GM23338 (cell line): ENCODE measurements around the gene SLC17A5. TPM values are rescaled to one million over a fixed set of nuclear protein-coding genes. Genes with fewer than 3 reads are reported as not detected.

Source experiments
- ATAC-seq: fragments of 200-7000 bp; cut with Tn5 transposase; 3 replicates; pipeline ENCODE4 v1.9.1; 2020
- DNase-seq: peaks from one replicate; pipeline ENCODE4 v3.0.0-alpha.2; 2015; ENCODE audit warnings: low spot score
- H2AFZ ChIP-seq: fragments of 200-600 bp; sonication (generic); 2 replicates; pipeline ENCODE4 v1.8.0; 2016; ENCODE audit warnings: antibody characterized with exemption, mild to moderate bottlenecking, moderate library complexity
- H3F3A ChIP-seq: fragments of 200-600 bp; sonication (generic); replicated peaks from 2 replicates; pipeline ENCODE4 v1.8.0; 2017; ENCODE audit warnings: antibody characterized with exemption, mixed run types, low read depth
- H3K27ac ChIP-seq: fragments of 200-600 bp; sonication (generic); 2 replicates; pipeline ENCODE4 v1.6.1; 2016; ENCODE audit warnings: low read depth
- H3K27me3 ChIP-seq: fragments of 200-600 bp; sonication (generic); 2 replicates; pipeline ENCODE4 v1.8.0; 2016; ENCODE audit warnings: mild to moderate bottlenecking, mixed run types, moderate library complexity; ENCODE audit not compliant: insufficient read depth
- H3K36me3 ChIP-seq: fragments of 200-600 bp; sonication (generic); 2 replicates; pipeline ENCODE4 v1.8.0; 2016; ENCODE audit warnings: mild to moderate bottlenecking; ENCODE audit not compliant: insufficient read depth
- H3K4me1 ChIP-seq: fragments of 200-600 bp; sonication (generic); 2 replicates; pipeline ENCODE4 v1.8.0; 2016; ENCODE audit warnings: mild to moderate bottlenecking, moderate library complexity; ENCODE audit not compliant: insufficient read depth
- H3K4me2 ChIP-seq: fragments of 200-600 bp; sonication (generic); 2 replicates; pipeline ENCODE4 v1.7.1; 2017; ENCODE audit warnings: mixed run types
- H3K4me3 ChIP-seq: fragments of 200-600 bp; sonication (generic); 2 replicates; pipeline ENCODE4 v1.6.1; 2016; ENCODE audit warnings: mixed run types
- H3K79me2 ChIP-seq: fragments of 200-600 bp; sonication (generic); replicated peaks from 2 replicates; pipeline ENCODE4 v1.8.0; 2017; ENCODE audit warnings: mild to moderate bottlenecking; ENCODE audit not compliant: insufficient read depth
- H3K9me2 ChIP-seq: fragments of 200-600 bp; sonication (generic); 2 replicates; pipeline ENCODE4 v1.8.0; 2017; ENCODE audit not compliant: insufficient read depth
- H4K20me1 ChIP-seq: fragments of 200-600 bp; sonication (generic); replicated peaks from 2 replicates; pipeline ENCODE4 v1.8.0; 2017; ENCODE audit warnings: mild to moderate bottlenecking; ENCODE audit not compliant: insufficient read depth
- H3K27ac Mint-ChIP-seq: 2 replicates; pipeline ENCODE4 v1.8.0; 2020; ENCODE audit warnings: inconsistent platforms, mild to moderate bottlenecking, moderate library complexity, mixed read lengths
- H3K27me3 Mint-ChIP-seq: 3 replicates; pipeline ENCODE4 v1.8.0; 2022; ENCODE audit warnings: low read depth, mild to moderate bottlenecking, moderate library complexity, mixed read lengths, inconsistent platforms; ENCODE audit not compliant: insufficient read depth, poor library complexity
- H3K36me3 Mint-ChIP-seq: 3 replicates; pipeline ENCODE4 v1.8.0; 2021; ENCODE audit warnings: low read depth, mild to moderate bottlenecking, inconsistent platforms, moderate library complexity, mixed read lengths
- H3K4me1 Mint-ChIP-seq: 3 replicates; pipeline ENCODE4 v1.8.0; 2020; ENCODE audit warnings: mild to moderate bottlenecking, inconsistent platforms, mixed read lengths
- H3K4me3 Mint-ChIP-seq: 3 replicates; pipeline ENCODE4 v1.8.0; 2021; ENCODE audit warnings: moderate library complexity, mild to moderate bottlenecking, inconsistent platforms, mixed read lengths
- H3K9me3 Mint-ChIP-seq: 3 replicates; pipeline ENCODE4 v1.8.0; 2020; ENCODE audit warnings: moderate library complexity, mild to moderate bottlenecking, inconsistent platforms, mixed read lengths
- CREB1 ChIP-seq: fragments of 250-450 bp; sonication (Bioruptor Pico); IDR thresholded peaks from 2 replicates; pipeline ENCODE4 v1.5.0; 2020; ENCODE audit warnings: low read depth, mild to moderate bottlenecking, moderate library complexity
- JUNB ChIP-seq: IDR thresholded peaks from one replicate; pipeline ENCODE4 v1.6.1; 2016; ENCODE audit warnings: antibody characterized with exemption; ENCODE audit not compliant: unreplicated experiment
- NANOG ChIP-seq: IDR thresholded peaks from 2 replicates; pipeline ENCODE4 v1.6.1; 2016; ENCODE audit warnings: antibody characterized with exemption, borderline replicate concordance
- ZNF114 ChIP-seq: fragments of 250-450 bp; sonication (Bioruptor Pico); IDR thresholded peaks from 2 replicates; pipeline ENCODE4 v1.5.0; 2020; ENCODE audit warnings: mild to moderate bottlenecking, moderate library complexity
- polyA plus RNA-seq: library from polyadenylated mRNA; unstranded; fragments of >200 nt; fragmentation: Nextera tagmentation; extraction: Ambion mirVana; gene quantifications from 2 replicates; pipeline ENCODE4 v1.2.1, GENCODE V29; 2016
- total RNA-seq: library from RNA; depleted of rRNA; stranded (reverse); fragments of >200 nt; shearing (Covaris generic); gene quantifications from 2 replicates; pipeline ENCODE4 v1.2.3, GENCODE V29; 2014
- TF ChIP-seq, protein P1 (sequence below): IDR thresholded peaks from 2 replicates; pipeline ENCODE4 v1.6.1; 2016; ENCODE audit warnings: antibody characterized with exemption
- TF ChIP-seq, protein P2 (sequence below), 2 experiments: fragments of 200-600 bp in 1 of 2; sonication (generic) in 1 of 2; conservative IDR thresholded peaks; 2 replicates each; pipeline versions ENCODE4 v1.5.1 to v1.6.1; 2016 to 2017; ENCODE audit warnings: antibody characterized with exemption in 2 of 2, low read depth in 2 of 2, mild to moderate bottlenecking in 2 of 2, moderate library complexity in 1 of 2
- TF ChIP-seq, protein P3 (sequence below): IDR thresholded peaks from one replicate; pipeline ENCODE4 v1.6.1; 2018; ENCODE audit warnings: antibody characterized with exemption; ENCODE audit not compliant: unreplicated experiment
- TF ChIP-seq, protein P4 (sequence below): fragments of 250-450 bp; sonication (Bioruptor Pico); IDR thresholded peaks from 2 replicates; pipeline ENCODE4 v1.5.0; 2020; ENCODE audit warnings: mild to moderate bottlenecking, moderate library complexity

The SLC17A5 gene
- total and polyA plus RNA-seq, 2 experiments from 2014 or later, result 9.2 to 17.7 TPM

DNA sequence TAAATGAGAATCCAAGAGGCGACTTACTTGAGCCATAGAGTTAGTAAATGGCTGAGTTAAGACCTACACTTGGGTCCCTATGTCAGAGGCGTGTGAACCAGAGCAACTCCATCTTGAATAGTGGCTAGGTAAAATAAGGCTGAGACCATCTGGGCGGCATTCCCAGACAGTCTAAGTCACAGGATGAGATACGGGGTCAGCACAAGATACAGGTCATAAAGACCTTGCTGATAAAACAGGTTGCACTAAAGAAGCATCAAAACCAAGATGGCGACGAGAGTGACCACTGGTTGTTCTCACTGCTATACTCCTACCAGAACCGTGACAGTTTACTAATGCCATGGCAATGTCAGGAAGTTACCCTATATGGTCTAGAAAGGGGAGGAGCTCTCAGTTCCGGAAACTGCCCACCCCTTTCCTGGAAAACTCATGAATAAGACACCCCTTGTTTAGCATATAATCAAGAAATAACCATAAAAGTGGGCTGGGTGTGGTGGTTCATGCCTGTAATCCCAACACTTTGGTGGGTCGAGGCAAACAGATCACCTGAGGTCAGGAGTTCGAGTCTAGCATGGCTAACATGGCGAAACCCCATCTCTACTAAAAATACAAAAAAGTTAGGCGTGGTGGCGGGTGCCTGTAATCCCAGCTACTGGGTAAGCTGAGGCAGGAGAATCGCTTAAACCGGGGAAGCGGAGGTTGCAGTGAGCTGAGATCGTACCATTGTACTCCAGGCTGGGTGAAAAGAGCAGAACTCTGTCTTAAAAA lies 89.0 kb downstream of the SLC17A5 start (continued):
- TF ChIP-seq, protein P1, sequence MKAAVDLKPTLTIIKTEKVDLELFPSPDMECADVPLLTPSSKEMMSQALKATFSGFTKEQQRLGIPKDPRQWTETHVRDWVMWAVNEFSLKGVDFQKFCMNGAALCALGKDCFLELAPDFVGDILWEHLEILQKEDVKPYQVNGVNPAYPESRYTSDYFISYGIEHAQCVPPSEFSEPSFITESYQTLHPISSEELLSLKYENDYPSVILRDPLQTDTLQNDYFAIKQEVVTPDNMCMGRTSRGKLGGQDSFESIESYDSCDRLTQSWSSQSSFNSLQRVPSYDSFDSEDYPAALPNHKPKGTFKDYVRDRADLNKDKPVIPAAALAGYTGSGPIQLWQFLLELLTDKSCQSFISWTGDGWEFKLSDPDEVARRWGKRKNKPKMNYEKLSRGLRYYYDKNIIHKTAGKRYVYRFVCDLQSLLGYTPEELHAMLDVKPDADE, result no peak
- no peak for TF ChIP-seq JUNB
- TF ChIP-seq, protein P2, sequence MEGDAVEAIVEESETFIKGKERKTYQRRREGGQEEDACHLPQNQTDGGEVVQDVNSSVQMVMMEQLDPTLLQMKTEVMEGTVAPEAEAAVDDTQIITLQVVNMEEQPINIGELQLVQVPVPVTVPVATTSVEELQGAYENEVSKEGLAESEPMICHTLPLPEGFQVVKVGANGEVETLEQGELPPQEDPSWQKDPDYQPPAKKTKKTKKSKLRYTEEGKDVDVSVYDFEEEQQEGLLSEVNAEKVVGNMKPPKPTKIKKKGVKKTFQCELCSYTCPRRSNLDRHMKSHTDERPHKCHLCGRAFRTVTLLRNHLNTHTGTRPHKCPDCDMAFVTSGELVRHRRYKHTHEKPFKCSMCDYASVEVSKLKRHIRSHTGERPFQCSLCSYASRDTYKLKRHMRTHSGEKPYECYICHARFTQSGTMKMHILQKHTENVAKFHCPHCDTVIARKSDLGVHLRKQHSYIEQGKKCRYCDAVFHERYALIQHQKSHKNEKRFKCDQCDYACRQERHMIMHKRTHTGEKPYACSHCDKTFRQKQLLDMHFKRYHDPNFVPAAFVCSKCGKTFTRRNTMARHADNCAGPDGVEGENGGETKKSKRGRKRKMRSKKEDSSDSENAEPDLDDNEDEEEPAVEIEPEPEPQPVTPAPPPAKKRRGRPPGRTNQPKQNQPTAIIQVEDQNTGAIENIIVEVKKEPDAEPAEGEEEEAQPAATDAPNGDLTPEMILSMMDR (conservative IDR thresholded peaks at IDR 0.05; ENCODE audit: low read depth in 2 of 2), result no peak
- TF ChIP-seq, protein P3, sequence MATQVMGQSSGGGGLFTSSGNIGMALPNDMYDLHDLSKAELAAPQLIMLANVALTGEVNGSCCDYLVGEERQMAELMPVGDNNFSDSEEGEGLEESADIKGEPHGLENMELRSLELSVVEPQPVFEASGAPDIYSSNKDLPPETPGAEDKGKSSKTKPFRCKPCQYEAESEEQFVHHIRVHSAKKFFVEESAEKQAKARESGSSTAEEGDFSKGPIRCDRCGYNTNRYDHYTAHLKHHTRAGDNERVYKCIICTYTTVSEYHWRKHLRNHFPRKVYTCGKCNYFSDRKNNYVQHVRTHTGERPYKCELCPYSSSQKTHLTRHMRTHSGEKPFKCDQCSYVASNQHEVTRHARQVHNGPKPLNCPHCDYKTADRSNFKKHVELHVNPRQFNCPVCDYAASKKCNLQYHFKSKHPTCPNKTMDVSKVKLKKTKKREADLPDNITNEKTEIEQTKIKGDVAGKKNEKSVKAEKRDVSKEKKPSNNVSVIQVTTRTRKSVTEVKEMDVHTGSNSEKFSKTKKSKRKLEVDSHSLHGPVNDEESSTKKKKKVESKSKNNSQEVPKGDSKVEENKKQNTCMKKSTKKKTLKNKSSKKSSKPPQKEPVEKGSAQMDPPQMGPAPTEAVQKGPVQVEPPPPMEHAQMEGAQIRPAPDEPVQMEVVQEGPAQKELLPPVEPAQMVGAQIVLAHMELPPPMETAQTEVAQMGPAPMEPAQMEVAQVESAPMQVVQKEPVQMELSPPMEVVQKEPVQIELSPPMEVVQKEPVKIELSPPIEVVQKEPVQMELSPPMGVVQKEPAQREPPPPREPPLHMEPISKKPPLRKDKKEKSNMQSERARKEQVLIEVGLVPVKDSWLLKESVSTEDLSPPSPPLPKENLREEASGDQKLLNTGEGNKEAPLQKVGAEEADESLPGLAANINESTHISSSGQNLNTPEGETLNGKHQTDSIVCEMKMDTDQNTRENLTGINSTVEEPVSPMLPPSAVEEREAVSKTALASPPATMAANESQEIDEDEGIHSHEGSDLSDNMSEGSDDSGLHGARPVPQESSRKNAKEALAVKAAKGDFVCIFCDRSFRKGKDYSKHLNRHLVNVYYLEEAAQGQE, result no peak
- TF ChIP-seq CREB1 (CRISPR knock-in tag), result no peak
- TF ChIP-seq NANOG, result no peak

DNA sequence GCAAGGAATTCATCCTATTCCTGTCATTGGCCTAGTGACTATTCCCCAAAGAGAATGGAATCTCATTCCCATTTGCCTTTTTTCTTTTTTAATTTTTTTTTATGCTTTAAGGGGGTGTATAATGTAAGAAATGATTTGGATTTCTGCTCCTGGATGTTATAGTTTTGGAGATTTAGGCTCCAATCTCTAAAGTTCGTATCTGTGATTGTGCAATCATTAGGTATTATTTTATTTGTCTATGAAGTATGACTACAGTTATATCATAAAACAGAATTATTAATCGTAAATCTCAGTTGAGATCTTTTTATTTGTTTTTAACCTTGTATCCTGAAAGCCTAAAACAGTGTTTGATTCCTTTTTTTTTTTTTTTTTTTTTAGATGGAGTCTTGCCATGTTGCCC lies 91.2 kb downstream of the SLC17A5 start:
- Histone ChIP-seq H3K79me2 (no peaks in the 10 kb centered on the region), H3K4me2 (no peak overlapping the region), H3F3A (0 out of 2 replicates have a peak, but pooled peaks cover 3% of the 10 kb centered on the region), H3K27ac (no peak overlapping the region), H3K4me3 (no peak overlapping the region), H4K20me1 (no peaks in the 10 kb centered on the region), H2AFZ (no peak overlapping the region), H3K4me1 (peaks cover 28% of the 10 kb centered on the region), H3K9me2 (0 out of 2 replicates have a peak, but pooled peaks cover 5% of the 10 kb centered on the region), H3K27me3 (no peaks in the 10 kb centered on the region), H3K36me3 (no peaks in the 10 kb centered on the region)
- H3K36me3 Mint-ChIP-seq, result no peaks in the 10 kb centered on the region; the same call in 2 of the 3 replicates
- peaks cover 8% of the 10 kb centered on the region for H3K27me3 Mint-ChIP-seq
- H3K9me3 Mint-ChIP-seq, result no peaks in the 10 kb centered on the region; the same call in 2 of the 3 replicates
- no peak overlapping the region for H3K27ac Mint-ChIP-seq
- no peak overlapping the region for H3K4me3 Mint-ChIP-seq
- H3K4me1 Mint-ChIP-seq, result peaks cover 54% of the 10 kb centered on the region
- DNase-seq (no peak), ATAC-seq (no peak)
- TF ChIP-seq, protein P4, sequence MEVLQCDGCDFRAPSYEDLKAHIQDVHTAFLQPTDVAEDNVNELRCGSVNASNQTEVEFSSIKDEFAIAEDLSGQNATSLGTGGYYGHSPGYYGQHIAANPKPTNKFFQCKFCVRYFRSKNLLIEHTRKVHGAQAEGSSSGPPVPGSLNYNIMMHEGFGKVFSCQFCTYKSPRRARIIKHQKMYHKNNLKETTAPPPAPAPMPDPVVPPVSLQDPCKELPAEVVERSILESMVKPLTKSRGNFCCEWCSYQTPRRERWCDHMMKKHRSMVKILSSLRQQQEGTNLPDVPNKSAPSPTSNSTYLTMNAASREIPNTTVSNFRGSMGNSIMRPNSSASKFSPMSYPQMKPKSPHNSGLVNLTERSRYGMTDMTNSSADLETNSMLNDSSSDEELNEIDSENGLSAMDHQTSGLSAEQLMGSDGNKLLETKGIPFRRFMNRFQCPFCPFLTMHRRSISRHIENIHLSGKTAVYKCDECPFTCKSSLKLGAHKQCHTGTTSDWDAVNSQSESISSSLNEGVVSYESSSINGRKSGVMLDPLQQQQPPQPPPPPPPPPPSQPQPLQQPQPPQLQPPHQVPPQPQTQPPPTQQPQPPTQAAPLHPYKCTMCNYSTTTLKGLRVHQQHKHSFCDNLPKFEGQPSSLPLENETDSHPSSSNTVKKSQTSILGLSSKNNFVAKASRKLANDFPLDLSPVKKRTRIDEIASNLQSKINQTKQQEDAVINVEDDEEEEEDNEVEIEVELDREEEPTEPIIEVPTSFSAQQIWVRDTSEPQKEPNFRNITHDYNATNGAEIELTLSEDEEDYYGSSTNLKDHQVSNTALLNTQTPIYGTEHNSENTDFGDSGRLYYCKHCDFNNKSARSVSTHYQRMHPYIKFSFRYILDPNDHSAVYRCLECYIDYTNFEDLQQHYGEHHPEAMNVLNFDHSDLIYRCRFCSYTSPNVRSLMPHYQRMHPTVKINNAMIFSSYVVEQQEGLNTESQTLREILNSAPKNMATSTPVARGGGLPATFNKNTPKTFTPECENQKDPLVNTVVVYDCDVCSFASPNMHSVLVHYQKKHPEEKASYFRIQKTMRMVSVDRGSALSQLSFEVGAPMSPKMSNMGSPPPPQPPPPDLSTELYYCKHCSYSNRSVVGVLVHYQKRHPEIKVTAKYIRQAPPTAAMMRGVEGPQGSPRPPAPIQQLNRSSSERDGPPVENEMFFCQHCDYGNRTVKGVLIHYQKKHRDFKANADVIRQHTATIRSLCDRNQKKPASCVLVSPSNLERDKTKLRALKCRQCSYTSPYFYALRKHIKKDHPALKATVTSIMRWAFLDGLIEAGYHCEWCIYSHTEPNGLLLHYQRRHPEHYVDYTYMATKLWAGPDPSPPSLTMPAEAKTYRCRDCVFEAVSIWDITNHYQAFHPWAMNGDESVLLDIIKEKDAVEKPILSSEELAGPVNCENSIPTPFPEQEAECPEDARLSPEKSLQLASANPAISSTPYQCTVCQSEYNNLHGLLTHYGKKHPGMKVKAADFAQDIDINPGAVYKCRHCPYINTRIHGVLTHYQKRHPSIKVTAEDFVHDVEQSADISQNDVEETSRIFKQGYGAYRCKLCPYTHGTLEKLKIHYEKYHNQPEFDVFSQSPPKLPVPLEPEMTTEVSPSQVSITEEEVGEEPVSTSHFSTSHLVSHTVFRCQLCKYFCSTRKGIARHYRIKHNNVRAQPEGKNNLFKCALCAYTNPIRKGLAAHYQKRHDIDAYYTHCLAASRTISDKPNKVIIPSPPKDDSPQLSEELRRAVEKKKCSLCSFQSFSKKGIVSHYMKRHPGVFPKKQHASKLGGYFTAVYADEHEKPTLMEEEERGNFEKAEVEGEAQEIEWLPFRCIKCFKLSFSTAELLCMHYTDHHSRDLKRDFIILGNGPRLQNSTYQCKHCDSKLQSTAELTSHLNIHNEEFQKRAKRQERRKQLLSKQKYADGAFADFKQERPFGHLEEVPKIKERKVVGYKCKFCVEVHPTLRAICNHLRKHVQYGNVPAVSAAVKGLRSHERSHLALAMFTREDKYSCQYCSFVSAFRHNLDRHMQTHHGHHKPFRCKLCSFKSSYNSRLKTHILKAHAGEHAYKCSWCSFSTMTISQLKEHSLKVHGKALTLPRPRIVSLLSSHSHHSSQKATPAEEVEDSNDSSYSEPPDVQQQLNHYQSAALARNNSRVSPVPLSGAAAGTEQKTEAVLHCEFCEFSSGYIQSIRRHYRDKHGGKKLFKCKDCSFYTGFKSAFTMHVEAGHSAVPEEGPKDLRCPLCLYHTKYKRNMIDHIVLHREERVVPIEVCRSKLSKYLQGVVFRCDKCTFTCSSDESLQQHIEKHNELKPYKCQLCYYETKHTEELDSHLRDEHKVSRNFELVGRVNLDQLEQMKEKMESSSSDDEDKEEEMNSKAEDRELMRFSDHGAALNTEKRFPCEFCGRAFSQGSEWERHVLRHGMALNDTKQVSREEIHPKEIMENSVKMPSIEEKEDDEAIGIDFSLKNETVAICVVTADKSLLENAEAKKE (CRISPR knock-in tag), result no peak
- TF ChIP-seq, protein P2 (conservative IDR thresholded peaks at IDR 0.05; ENCODE audit: low read depth in 2 of 2), result no peak
- no peak for TF ChIP-seq JUNB
- no peak for TF ChIP-seq ZNF114 (CRISPR knock-in tag)
